Activated CD8-positive, alpha-beta T cell treated with anti-CD3 and anti-CD28 coated beads for 36 hours (primary cell): Measurements from ENCODE around the gene DNM2. TPM values are rescaled to one million over a fixed set of nuclear protein-coding genes. Genes with fewer than 3 reads are reported as not detected.

Experiments
- ATAC-seq: fragments of 200-7000 bp; cut with Tn5 transposase; one replicate; pipeline ENCODE4 v1.10.0; 2021; ENCODE audit warnings: mild to moderate bottlenecking, moderate library complexity
- CTCF ChIA-PET: fragments of 350-600 bp; sonication (Branson Sonifier 250); formaldehyde crosslinking; loops from one replicate; lab custom pipeline; 2021; ENCODE audit warnings: antibody characterized with exemption; lab: Charles Lee
- POLR2A ChIA-PET: fragments of 350-600 bp; sonication (Branson Sonifier 250); formaldehyde crosslinking; loops from one replicate; lab custom pipeline; 2021; ENCODE audit warnings: antibody characterized with exemption; lab: Charles Lee
- DNase-seq: peaks from one replicate; pipeline ENCODE4 v3.0.0-alpha.2; 2020
- H3K27ac Mint-ChIP-seq: one replicate; pipeline ENCODE4 v1.8.0; 2021; ENCODE audit warnings: mild to moderate bottlenecking, mixed read lengths
- H3K27me3 Mint-ChIP-seq: one replicate; pipeline ENCODE4 v1.8.0; 2021; ENCODE audit warnings: mixed read lengths
- H3K36me3 Mint-ChIP-seq: one replicate; pipeline ENCODE4 v1.8.0; 2021; ENCODE audit warnings: low read depth, mixed read lengths
- H3K4me1 Mint-ChIP-seq: one replicate; pipeline ENCODE4 v1.8.0; 2021; ENCODE audit warnings: low read depth, mixed read lengths
- H3K4me3 Mint-ChIP-seq: one replicate; pipeline ENCODE4 v1.8.0; 2021; ENCODE audit warnings: mild to moderate bottlenecking, moderate library complexity, mixed read lengths
- H3K9me3 Mint-ChIP-seq: one replicate; pipeline ENCODE4 v1.8.0; 2021; ENCODE audit warnings: mixed read lengths
- intact Hi-C: fragments of 100-400 bp; cut with micrococcal nuclease; formaldehyde crosslinking; loops from one replicate; pipeline ENCODE4 v1.10.0; 2022
- total RNA-seq, 2 experiments: library from RNA; stranded (reverse); gene quantifications; one replicate each; pipeline ENCODE4 v1.2.3, GENCODE V29; 2021
- TF ChIP-seq, protein P1 (sequence below): fragments of 200-600 bp; IDR thresholded peaks from one replicate; pipeline ENCODE4 v1.8.0; 2022; ENCODE audit warnings: antibody characterized with exemption, mild to moderate bottlenecking

Gene DNM2
- total RNA-seq, 2 experiments from 2014 or later = 151 to 153 TPM

- Mint-ChIP-seq H3K27me3 (no peaks in the 10 kb centered on the region), H3K36me3 (peaks cover 37% of the 10 kb centered on the region), H3K4me1 (peaks cover 17% of the 10 kb centered on the region), H3K9me3 (no peaks in the 10 kb centered on the region), H3K4me3 (no peak overlapping the region), H3K27ac (no peak overlapping the region)
- TF ChIP-seq, protein P1, sequence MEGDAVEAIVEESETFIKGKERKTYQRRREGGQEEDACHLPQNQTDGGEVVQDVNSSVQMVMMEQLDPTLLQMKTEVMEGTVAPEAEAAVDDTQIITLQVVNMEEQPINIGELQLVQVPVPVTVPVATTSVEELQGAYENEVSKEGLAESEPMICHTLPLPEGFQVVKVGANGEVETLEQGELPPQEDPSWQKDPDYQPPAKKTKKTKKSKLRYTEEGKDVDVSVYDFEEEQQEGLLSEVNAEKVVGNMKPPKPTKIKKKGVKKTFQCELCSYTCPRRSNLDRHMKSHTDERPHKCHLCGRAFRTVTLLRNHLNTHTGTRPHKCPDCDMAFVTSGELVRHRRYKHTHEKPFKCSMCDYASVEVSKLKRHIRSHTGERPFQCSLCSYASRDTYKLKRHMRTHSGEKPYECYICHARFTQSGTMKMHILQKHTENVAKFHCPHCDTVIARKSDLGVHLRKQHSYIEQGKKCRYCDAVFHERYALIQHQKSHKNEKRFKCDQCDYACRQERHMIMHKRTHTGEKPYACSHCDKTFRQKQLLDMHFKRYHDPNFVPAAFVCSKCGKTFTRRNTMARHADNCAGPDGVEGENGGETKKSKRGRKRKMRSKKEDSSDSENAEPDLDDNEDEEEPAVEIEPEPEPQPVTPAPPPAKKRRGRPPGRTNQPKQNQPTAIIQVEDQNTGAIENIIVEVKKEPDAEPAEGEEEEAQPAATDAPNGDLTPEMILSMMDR = no peak
- ATAC-seq = no peak
- ChIA-PET CTCF (interaction anchor here (1.2 to 2.9 kb wide), 3 partner anchors 8 to 110 kb away, joined by 5 to 14 read pairs (median 6); partner anchors contain the start of gene QTRT1), POLR2A (interaction anchor here (1.1 to 2.7 kb wide), 9 partner anchors 8 to 145 kb away, joined by 3 to 11 read pairs (median 5); no protein-coding TSS in a partner anchor)
- DNase-seq = no peak
- intact Hi-C loops = no loop called here
Observed at GRCh38 chr19:10691178-10691881, 26.5 kb upstream of the DNM2 start.

GRCh38 chr19:10691883-10692282 is 26.0 kb upstream of the DNM2 start:
- no peak overlapping the region for H3K4me3 Mint-ChIP-seq
- H3K36me3 Mint-ChIP-seq = peaks cover 34% of the 10 kb centered on the region

DNA sequence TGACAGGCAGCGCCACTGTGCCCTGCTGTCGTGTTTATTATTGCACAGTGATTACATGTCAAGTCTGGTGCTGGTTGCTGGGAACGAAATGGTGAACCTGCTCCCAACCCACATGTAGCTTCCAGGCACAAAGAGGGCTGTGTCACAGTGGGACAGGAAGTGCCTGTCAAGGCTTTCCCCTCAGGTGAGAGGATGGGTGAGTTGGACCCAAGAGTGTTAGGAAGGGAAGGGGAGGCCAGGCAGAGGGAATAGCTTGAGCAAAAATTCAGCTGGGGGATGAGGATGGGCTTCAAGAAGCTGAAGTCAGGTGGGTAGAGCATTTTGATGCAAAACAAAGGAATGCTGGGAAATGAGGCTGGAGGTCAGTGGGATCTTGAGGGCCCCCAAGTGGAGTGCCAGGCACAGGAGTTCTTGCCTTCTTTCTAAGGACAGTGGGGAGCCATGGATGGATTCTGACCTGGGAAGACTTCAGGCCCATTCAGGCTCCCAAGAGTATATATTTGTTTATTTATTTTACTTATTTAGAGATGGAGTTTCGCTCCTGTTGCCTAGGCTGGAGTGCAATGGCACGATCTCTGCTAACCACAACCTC is 25.1 kb upstream of the DNM2 start:
- H3K27ac Mint-ChIP-seq = no peak overlapping the region

More at GRCh38 chr19:10691883-10692282, 26.0 kb upstream of the DNM2 start:
- intact Hi-C loops = no loop called here
- H3K9me3 Mint-ChIP-seq = no peaks in the 10 kb centered on the region
- peaks cover 3% of the 10 kb centered on the region for H3K27me3 Mint-ChIP-seq
- peaks cover 17% of the 10 kb centered on the region for H3K4me1 Mint-ChIP-seq
- DNase-seq (no peak), ATAC-seq (no peak)
- H3K27ac Mint-ChIP-seq = no peak overlapping the region
- POLR2A ChIA-PET = interaction anchor here (1.1 to 2.7 kb wide), 11 partner anchors 8 to 145 kb away, joined by 3 to 11 read pairs (median 4); partner anchors contain the start of gene QTRT1
- CTCF ChIA-PET = interaction anchor here (1.2 to 2.9 kb wide), 3 partner anchors 8 to 111 kb away, joined by 5 to 14 read pairs (median 6); partner anchors contain the start of gene QTRT1
- TF ChIP-seq, protein P1 = no peak

DNA sequence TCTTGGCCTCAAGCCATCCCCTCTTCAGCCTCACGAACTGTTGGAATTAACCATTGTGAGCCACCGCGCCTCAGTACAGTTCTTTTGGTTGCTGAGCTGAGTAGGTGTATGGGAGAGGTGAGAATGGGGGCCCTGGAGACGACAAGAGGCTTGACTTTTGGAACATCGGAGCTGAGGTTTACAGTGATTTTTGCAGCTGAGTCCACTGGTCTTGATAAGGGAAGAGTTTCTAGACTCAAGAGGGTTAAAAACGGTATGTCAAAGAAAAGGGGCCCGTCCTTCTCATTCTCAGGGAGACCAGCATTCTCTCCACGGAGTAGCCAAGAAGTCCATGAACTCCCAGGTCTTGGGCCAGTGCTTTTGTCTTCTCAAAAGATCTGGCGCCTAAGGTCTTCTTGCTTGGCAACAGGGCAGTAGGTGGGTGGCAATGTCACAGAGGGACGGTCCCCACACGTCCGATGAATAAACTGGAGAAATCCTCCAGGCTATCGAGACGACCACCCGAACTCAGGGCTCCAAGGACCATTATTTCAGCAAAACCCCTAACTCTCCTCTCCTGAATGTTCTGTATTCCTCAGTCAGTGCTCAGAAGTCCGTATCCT is 23.1 kb upstream of the DNM2 start:
- ChIA-PET POLR2A (interaction anchor here (0.6 to 1.7 kb wide), 8 partner anchors 9 to 225 kb away, joined by 3 to 5 read pairs (median 3); no protein-coding TSS in a partner anchor), CTCF (interaction anchor here (0.8 to 9.5 kb wide), 4 partner anchors 23 to 169 kb away, joined by 3 to 175 read pairs (median 4); partner anchors contain the start of gene DNM2)
- DNase-seq (no peak), ATAC-seq (no peak)
- Mint-ChIP-seq H3K4me1 (peaks cover 17% of the 10 kb centered on the region), H3K9me3 (no peaks in the 10 kb centered on the region), H3K27me3 (peaks cover 4% of the 10 kb centered on the region), H3K36me3 (peaks cover 12% of the 10 kb centered on the region), H3K4me3 (peak overlapping the region; percentile 62), H3K27ac (no peak overlapping the region)
- TF ChIP-seq, protein P1 = no peak
- intact Hi-C loops = loop anchor here (5.0 kb wide), 1 partner anchor 43 kb away; the partner anchor contains the start of gene ILF3

More for the DNA sequence above, 25.1 kb upstream of the DNM2 start:
- DNase-seq (no peak), ATAC-seq (no peak)
- TF ChIP-seq, protein P1 = no peak
- Mint-ChIP-seq H3K27me3 (peaks cover 3% of the 10 kb centered on the region), H3K4me1 (peaks cover 17% of the 10 kb centered on the region), H3K36me3 (peaks cover 29% of the 10 kb centered on the region), H3K9me3 (no peaks in the 10 kb centered on the region), H3K4me3 (no peak overlapping the region)
- intact Hi-C loops = no loop called here
- CTCF ChIA-PET = interaction anchor here (2.1 to 2.9 kb wide), 2 partner anchors 9 to 112 kb away, joined by 6 to 14 read pairs; partner anchors contain the start of gene QTRT1
- POLR2A ChIA-PET = interaction anchor here (0.8 to 2.7 kb wide), 11 partner anchors 9 to 144 kb away, joined by 3 to 11 read pairs (median 4); partner anchors contain the start of gene QTRT1
